Measurements from ENCODE around the gene CYB5R3. TPM values are rescaled to one million over a fixed set of nuclear protein-coding genes. Genes with fewer than 3 reads are reported as not detected.

Gene CYB5R3
- polyA plus RNA-seq, 1 of the 3 experiments (the other 2 are of a cell fraction): 106 TPM

- no peak overlapping the region for H3K4me2 ChIP-seq
- CTCF ChIA-PET: no interaction called here
- TF ChIP-seq GABPA (IDR thresholded peaks at IDR 0.05; ENCODE audit: low read depth) (no peak), RCOR1 (IDR thresholded peaks at IDR 0.05; ENCODE audit: low read length) (no peak), EP300 (IDR thresholded peaks at IDR 0.05; ENCODE audit: borderline replicate concordance in 1 of 2, low read depth in 1 of 2, low read length in 1 of 2) (no peak), RFX5 (IDR thresholded peaks at IDR 0.05; ENCODE audit: low read length) (no peak), RAD21 (IDR thresholded peaks at IDR 0.05; ENCODE audit: low read length) (no peak), MEF2A (IDR thresholded peaks at IDR 0.05; ENCODE audit: borderline replicate concordance, low read depth) (no peak), JUND (IDR thresholded peaks at IDR 0.05) (no peak), FOXJ3 (CRISPR knock-in tag; IDR thresholded peaks at IDR 0.05) (no peak), REST (IDR thresholded peaks at IDR 0.05; ENCODE audit: low read depth, low read length) (no peak), FOSL2 (IDR thresholded peaks at IDR 0.05; ENCODE audit: borderline replicate concordance, low read depth) (no peak), YY1 (IDR thresholded peaks at IDR 0.05; ENCODE audit: low read depth) (no peak)
- H3F3A ChIP-seq (replicated peaks; ENCODE audit: insufficient read depth): no peaks in the 10 kb centered on the region
- no peaks in the 10 kb centered on the region for H3K36me3 ChIP-seq (replicated peaks in 1 of 2; ENCODE audit: control insufficient read depth in 1 of 2, insufficient read depth in 2 of 2, low read length in 1 of 2)
- H3K9me2 ChIP-seq: no peaks in the 10 kb centered on the region
- no peak overlapping the region for H2AFZ ChIP-seq (ENCODE audit: low read depth)
- no peak for DNase-seq
- no peaks in the 10 kb centered on the region for H3K27me3 ChIP-seq (ENCODE audit: insufficient read depth)
- H3K27ac ChIP-seq (ENCODE audit: low read depth in 2 of 2, low read length in 1 of 2): no peak overlapping the region
- POLR2A ChIA-PET: no interaction called here
- whole genome bisulfite sequencing (ENCODE audit: low lambda C conversion rate): 82% methylated on average over 8 of the region's 14 CpGs
- no peak overlapping the region for H3K4me3 ChIP-seq (ENCODE audit: low read depth in 2 of 2, low read length in 1 of 2)
- H3K79me2 ChIP-seq (ENCODE audit: insufficient read depth): no peaks in the 10 kb centered on the region
- H3K9ac ChIP-seq: no peak overlapping the region
- no peaks in the 10 kb centered on the region for H3K9me3 ChIP-seq
- H4K20me1 ChIP-seq (ENCODE audit: insufficient read depth): no peaks in the 10 kb centered on the region
- peaks cover 4 to 26% of the 10 kb centered on the region in 2 experiments; a peak in 2 of 4 replicates for H3K4me1 ChIP-seq (ENCODE audit: control insufficient read depth in 1 of 2, insufficient read depth in 2 of 2, low read depth in 1 of 2, low read length in 1 of 2)
These were observed 37.7 kb upstream of the CYB5R3 start for GRCh38 chr22:42686756-42687491.

GRCh38 chr22:42685941-42686653 lies 36.9 kb upstream of the CYB5R3 start:
- POLR2A ChIA-PET: interaction anchor here (1.0 kb wide), 1 partner anchor 71 kb away, joined by 4 read pairs; no protein-coding TSS in a partner anchor
- no peaks in the 10 kb centered on the region for H3K9me3 ChIP-seq
- H2AFZ ChIP-seq (ENCODE audit: low read depth): no peak overlapping the region
- H3K9ac ChIP-seq: no peak overlapping the region
- no peak overlapping the region for H3K27ac ChIP-seq (ENCODE audit: low read depth in 2 of 2, low read length in 1 of 2)
- no peak for TF ChIP-seq ELF1 (IDR thresholded peaks at IDR 0.05)
- H3K36me3 ChIP-seq (replicated peaks in 1 of 2; ENCODE audit: control insufficient read depth in 1 of 2, insufficient read depth in 2 of 2, low read length in 1 of 2): no peaks in the 10 kb centered on the region
- H3K9me2 ChIP-seq: no peaks in the 10 kb centered on the region
- peaks cover 4 to 26% of the 10 kb centered on the region in 2 experiments; a peak in 2 of 4 replicates for H3K4me1 ChIP-seq (ENCODE audit: control insufficient read depth in 1 of 2, insufficient read depth in 2 of 2, low read depth in 1 of 2, low read length in 1 of 2)
- no peak overlapping the region for H3K4me3 ChIP-seq (ENCODE audit: low read depth in 2 of 2, low read length in 1 of 2)
- CTCF ChIA-PET: interaction anchor here (0.6 kb wide), 1 partner anchor 396 kb away, joined by 3 read pairs; no protein-coding TSS in a partner anchor
- no peaks in the 10 kb centered on the region for H3K27me3 ChIP-seq (ENCODE audit: insufficient read depth)
- DNase-seq: peak; percentile 45
- H3K79me2 ChIP-seq (ENCODE audit: insufficient read depth): no peaks in the 10 kb centered on the region
- H3F3A ChIP-seq (replicated peaks; ENCODE audit: insufficient read depth): no peaks in the 10 kb centered on the region
- no CpG with 5 or more reads among the region's 5 CpGs for WGBS (ENCODE audit: low lambda C conversion rate)
- H3K4me2 ChIP-seq: no peak overlapping the region
- no peaks in the 10 kb centered on the region for H4K20me1 ChIP-seq (ENCODE audit: insufficient read depth)

Data from SK-N-SH (cell line).